ENCODE measurements around the gene TRIAP1. TPM values are rescaled to one million over a fixed set of nuclear protein-coding genes. Genes with fewer than 3 reads are reported as not detected.
A peak's percentile ranks its signal among the peaks of the same experiment; 100 is the strongest.
"Not testable (repeated sequence)": the region's sequence is repeated elsewhere in the genome, so short reads cannot be mapped to it uniquely, and the experiment has no call there.

Gene TRIAP1
- 41.3 and 44.8 TPM in 2 replicates for total RNA-seq (2014; rRNA removed; shearing (Covaris generic))

DNA sequence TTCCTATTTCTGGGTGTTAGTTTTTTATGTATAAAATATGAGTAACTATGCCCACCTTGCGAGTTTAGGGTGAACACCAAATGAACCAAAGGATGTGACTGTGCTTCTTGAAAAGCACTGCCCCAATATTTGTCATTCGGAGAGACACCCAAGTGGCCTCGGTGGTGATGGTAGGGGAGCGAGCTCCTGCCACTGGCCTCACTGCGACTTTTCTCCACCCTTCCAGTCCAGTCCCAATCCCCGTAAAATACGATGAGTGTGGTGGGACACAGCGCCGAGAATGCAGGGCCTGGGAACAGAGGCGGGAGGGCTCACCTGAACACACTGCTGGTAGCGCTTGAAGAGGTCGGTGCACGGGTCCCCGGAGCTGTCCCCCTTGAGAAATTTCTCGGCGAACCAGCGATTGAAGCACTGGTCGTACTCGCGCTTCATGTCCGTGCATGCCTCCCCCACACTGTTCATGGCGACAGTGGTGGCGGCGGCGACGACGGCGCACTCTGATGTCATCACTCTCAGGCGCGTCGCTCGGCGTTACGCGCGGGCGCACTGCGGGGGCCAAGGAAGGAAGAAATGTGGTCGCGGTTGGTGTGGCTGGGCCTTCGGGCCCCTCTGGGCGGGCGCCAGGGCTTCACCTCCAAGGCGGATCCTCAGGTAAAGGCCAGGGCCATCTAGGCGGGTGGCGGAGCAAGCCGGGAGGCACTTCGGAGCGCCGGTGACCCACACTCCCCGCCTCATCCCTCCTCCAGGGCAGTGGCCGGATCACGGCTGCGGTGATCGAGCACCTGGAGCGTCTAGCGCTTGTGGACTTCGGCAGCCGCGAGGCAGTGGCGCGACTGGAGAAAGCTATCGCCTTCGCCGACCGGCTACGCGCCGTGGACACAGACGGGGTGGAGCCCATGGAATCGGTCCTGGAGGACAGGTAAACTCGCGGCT lies at the start of gene TRIAP1, which contains the start of gene GATC:
TSS of gene TRIAP1 (minus strand) at position 474 of the 933 bp plus-strand sequence. CDS start at position 462, 12 bp downstream.
TSS of gene GATC (plus strand) at position 534 of the 933 bp plus-strand sequence. CDS start at position 571, 37 bp downstream.
- H3K27me3 ChIP-seq (replicated peaks) = no peaks in the 10 kb centered on the region
- H3K36me3 ChIP-seq = peaks cover 69% of the 10 kb centered on the region
- peak; percentile 73 to 88 for DNase-seq (ENCODE audit: low read depth in 1 of 2, low spot score in 2 of 2)
- H3K9me3 ChIP-seq (replicated peaks) = no peaks in the 10 kb centered on the region
- H3K27ac ChIP-seq = peak within 1 kb of the TSS; percentile 42
- peak within 1 kb of the TSS; percentile 89 for H3K4me3 ChIP-seq
- H3K4me1 ChIP-seq (replicated peaks) = peaks cover 17% of the 10 kb centered on the region

DNA sequence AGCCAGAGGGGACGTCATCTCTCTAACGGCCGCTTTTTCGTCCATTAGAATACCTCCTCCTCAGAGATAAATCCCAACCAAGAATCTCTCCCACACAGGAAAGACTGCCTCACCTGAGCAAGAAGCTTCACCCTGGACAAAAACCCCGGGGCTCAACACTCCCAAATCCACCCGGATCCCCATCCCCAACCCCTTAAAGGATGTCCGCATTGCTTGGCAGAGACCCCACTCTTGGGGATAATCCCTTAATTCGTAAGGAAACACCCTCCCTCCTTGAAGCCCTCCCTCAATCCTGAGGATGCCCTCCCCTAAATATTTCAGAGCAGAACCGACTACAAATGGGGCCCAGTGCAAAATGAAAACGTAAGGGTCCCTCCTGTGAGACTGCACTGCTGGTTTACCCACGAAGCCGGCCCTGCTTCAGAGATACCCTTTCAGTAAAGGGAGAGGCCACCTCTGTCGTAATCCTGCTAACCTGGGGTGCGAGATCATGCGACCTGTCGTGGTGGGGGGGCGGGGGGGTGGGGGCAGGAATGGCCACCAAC lies 49.1 kb upstream of the TRIAP1 start:
- H3K36me3 ChIP-seq = peaks cover 32% of the 10 kb centered on the region
- DNase-seq (ENCODE audit: low read depth in 1 of 2, low spot score in 2 of 2) = peak in 1 of 2 experiments; percentile 8
- H3K27me3 ChIP-seq (replicated peaks) = no peaks in the 10 kb centered on the region
- peaks cover 16% of the 10 kb centered on the region; the same call in 1 of the 2 replicates for H3K4me1 ChIP-seq (replicated peaks)
- peak overlapping the region; percentile 40 for H3K27ac ChIP-seq
- H3K4me3 ChIP-seq = peak overlapping the region; percentile 57
- H3K9me3 ChIP-seq (replicated peaks) = no peaks in the 10 kb centered on the region

DNA sequence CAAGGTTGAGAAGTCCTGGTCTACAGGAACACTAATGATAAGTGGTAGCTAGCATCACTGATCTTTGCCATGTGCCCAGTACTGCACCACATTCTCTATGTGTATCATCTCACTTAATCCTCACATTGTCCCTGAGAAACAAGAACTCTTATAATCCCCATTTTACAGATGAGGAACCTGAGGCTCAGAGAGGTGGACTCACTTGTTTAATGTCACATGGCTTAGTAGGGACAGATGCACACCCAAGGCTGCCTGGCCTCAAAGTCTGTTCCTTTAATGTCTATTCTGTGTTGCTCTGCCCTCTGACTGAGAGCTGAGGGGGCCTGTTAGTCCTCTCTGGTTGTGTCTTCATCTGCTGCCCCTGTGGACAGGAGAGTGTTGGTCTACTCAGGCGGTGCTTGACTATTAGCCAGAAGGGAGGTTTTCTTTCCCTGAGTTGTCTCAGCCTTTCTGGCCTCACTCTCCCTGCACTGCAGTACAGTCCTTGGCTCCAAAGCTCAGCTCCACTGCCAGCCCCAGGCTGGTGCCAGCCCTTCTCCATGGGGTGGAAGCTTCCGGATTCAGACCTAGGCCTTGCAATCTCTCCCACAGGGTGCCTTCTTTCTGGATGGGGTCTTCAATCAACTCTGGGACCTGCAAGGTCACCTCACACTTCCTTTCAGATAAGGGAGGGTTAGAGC lies 44.8 kb upstream of the TRIAP1 start:
- Histone ChIP-seq H3K9me3 (replicated peaks) (no peaks in the 10 kb centered on the region), H3K4me1 (replicated peaks) (peaks cover 6% of the 10 kb centered on the region; the same call in 1 of the 2 replicates), H3K27me3 (replicated peaks) (no peaks in the 10 kb centered on the region), H3K36me3 (no peaks in the 10 kb centered on the region), H3K4me3 (no peak overlapping the region), H3K27ac (no peak overlapping the region)
- DNase-seq (ENCODE audit: low read depth in 1 of 2, low spot score in 2 of 2) = no peak

DNA sequence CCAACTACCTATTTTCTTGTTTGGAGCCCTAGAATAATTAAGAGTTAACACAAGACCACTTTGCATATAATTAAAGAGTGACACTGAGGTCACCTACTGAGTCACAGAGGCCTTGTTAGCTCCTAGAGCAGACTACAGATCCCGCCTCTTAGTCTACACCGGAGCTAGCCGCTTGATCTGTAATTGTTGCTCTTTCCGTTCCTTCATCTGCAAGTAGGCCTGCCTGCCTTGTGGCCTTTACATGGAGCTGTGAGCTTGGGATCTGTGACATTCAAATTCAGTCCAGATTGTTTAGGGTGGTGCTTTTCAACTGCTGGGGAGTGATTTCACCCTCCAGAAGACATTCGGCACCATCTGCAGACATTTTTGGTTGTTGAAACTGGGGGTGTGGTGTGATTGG lies 44.1 kb upstream of the TRIAP1 start:
- Histone ChIP-seq H3K27ac (no peak overlapping the region), H3K27me3 (replicated peaks) (no peaks in the 10 kb centered on the region), H3K9me3 (replicated peaks) (no peaks in the 10 kb centered on the region), H3K4me1 (replicated peaks) (peaks cover 6% of the 10 kb centered on the region; the same call in 1 of the 2 replicates), H3K36me3 (no peaks in the 10 kb centered on the region), H3K4me3 (no peak overlapping the region)
- DNase-seq (ENCODE audit: low read depth in 1 of 2, low spot score in 2 of 2) = no peak

DNA sequence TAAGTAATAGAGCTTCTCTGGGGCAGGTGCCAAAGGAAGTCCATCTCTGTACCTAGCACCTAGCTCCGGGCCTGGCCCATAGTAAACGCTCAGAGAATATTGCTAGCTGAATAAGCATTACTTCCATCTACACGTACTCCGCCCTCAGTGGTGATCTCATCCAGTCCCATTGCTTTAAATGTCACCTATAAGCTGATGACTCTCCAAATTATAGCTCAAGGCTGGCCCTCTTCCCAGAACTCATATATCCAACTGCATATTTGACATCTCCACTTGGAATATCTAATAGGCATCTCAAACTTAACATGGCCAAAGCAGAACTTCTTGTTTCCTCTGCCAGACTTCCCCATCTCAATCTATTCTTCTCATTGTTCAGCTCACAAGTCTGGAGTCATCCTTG lies 42.8 kb upstream of the TRIAP1 start:
- H3K4me3 ChIP-seq = no peak overlapping the region
- no peak for DNase-seq (ENCODE audit: low read depth in 1 of 2, low spot score in 2 of 2)
- no peaks in the 10 kb centered on the region for H3K36me3 ChIP-seq
- H3K9me3 ChIP-seq (replicated peaks) = no peaks in the 10 kb centered on the region
- H3K27me3 ChIP-seq (replicated peaks) = no peaks in the 10 kb centered on the region
- H3K27ac ChIP-seq = no peak overlapping the region
- H3K4me1 ChIP-seq (replicated peaks) = no peaks in the 10 kb centered on the region

DNA sequence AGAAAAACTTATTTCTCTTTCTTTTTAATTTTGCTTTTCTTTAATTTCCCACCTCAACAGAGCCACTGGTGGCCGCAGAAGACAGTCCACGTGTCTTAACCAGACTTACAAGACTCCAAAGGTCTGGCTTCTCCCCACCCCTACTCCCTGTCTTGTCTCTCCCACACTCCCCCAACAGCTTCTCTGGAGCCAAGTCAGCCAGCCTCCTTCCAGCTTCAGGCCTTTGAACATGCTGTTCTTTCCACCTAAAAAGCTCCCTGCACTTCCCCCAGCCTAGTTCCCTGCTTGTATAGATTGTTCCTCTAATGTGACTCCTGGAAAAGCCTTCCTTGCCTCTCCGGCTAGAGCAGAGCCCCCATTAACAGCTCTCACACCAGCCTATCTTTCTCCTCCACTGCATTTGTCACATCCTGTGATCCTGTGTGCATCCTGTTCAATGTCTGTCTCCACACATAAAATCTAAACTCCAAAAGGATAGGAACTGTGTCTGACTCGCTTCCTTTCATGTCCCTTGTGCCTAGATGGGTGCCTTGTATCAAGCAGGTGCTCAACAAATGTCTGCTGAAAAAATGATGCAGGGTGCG lies 42.0 kb upstream of the TRIAP1 start:
- Histone ChIP-seq H3K27me3 (replicated peaks) (no peaks in the 10 kb centered on the region), H3K36me3 (no peaks in the 10 kb centered on the region), H3K4me3 (no peak overlapping the region), H3K27ac (no peak overlapping the region), H3K9me3 (replicated peaks) (no peaks in the 10 kb centered on the region), H3K4me1 (replicated peaks) (no peaks in the 10 kb centered on the region)
- no peak for DNase-seq (ENCODE audit: low read depth in 1 of 2, low spot score in 2 of 2)

DNA sequence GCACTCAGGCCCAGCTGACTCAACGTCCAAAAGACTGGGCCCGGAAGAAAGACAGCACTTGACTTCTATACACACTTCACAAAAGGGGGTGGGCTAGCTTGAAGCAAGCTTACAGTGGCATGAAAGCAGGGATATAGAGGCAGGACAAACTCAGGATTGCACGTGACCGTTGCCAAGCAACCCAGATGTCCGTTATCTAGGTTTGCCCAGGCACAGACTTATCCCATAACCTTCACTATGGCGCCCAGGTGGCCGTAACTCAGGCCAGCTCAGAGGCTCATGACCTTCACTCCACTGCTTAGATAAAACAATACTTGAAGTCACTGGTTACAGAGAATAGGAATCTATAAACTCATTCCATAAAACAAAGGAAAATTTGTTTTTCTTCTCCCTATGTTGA lies 41.4 kb upstream of the TRIAP1 start:
- H3K4me1 ChIP-seq (replicated peaks); H3K4me3 ChIP-seq; H3K27me3 ChIP-seq (replicated peaks): not testable (repeated sequence)

DNA sequence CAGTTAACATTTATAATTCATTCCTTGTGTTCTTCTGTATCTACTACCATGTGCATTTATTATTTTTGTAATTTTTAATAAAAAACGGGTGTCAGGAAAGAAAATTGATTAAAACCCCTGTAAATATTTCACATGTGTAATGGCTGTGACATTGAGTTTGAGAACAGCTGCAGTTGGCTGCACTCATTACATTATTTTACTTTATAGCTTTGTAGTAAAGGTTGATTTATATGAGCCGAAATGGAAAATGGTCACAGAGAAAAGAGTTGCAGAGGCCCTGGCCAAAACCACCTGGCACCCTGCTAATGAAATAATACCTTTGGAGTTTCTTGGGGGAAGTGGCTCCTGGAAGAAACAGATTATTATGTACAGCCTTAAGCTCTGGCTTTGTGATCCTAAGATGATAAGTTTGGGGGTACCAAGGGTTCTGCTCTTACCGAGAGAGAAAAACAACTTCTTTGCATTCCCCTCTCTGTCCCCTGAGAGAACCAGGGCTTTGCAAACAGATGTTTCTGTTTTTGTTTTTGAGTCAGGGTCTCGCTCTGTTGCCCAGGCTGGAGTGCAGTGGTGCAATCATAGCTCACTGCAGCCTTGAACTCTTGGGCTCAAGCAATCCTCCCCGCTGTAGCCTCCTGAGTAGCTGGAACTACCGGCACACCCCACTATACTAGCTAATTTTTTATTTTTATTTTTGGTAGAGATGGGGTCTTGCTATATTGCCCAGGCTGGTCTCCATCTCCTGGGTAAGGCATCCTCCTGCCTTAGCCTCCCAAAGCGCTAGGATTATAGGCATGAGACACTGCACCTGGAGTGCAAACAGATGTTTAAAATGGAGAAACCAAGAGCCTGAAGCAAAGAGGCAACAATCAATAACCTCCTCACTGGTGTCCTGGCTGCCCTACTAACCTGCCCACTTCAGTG lies 40.0 kb upstream of the TRIAP1 start:
- Histone ChIP-seq H3K27ac (no peak overlapping the region), H3K4me1 (replicated peaks) (no peaks in the 10 kb centered on the region), H3K4me3 (no peak overlapping the region), H3K27me3 (replicated peaks) (no peaks in the 10 kb centered on the region), H3K36me3 (no peaks in the 10 kb centered on the region), H3K9me3 (replicated peaks) (no peaks in the 10 kb centered on the region)
- no peak for DNase-seq (ENCODE audit: low read depth in 1 of 2, low spot score in 2 of 2)

More for the DNA sequence above, 41.4 kb upstream of the TRIAP1 start:
- not testable (repeated sequence) for H3K36me3 ChIP-seq; DNase-seq (ENCODE audit: low read depth in 1 of 2, low spot score in 2 of 2); H3K9me3 ChIP-seq (replicated peaks); H3K27ac ChIP-seq

DNA sequence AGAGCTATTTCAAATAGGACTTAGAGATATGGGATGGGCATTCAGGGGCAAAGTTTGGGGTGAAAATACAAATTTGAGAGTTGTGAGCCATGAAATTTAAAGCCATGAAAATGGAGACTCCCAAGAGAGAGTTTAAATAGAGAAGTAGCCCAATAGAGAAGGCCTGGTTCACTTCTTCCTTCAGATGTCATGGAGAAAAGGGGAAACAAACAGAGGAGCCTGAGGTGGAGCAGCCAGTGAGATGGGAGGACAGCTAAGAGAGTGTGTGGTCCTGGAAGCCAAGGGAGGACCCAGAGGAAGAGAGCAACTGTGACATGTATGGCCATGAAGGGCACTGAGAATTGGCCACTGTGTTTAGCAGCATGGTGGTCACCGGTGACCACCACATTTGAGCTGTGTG lies 37.4 kb upstream of the TRIAP1 start:
- H3K4me3 ChIP-seq = no peak overlapping the region
- H3K9me3 ChIP-seq (replicated peaks) = no peaks in the 10 kb centered on the region
- no peaks in the 10 kb centered on the region for H3K4me1 ChIP-seq (replicated peaks)
- no peaks in the 10 kb centered on the region for H3K36me3 ChIP-seq
- no peak overlapping the region for H3K27ac ChIP-seq
- no peaks in the 10 kb centered on the region for H3K27me3 ChIP-seq (replicated peaks)
- no peak for DNase-seq (ENCODE audit: low read depth in 1 of 2, low spot score in 2 of 2)

DNA sequence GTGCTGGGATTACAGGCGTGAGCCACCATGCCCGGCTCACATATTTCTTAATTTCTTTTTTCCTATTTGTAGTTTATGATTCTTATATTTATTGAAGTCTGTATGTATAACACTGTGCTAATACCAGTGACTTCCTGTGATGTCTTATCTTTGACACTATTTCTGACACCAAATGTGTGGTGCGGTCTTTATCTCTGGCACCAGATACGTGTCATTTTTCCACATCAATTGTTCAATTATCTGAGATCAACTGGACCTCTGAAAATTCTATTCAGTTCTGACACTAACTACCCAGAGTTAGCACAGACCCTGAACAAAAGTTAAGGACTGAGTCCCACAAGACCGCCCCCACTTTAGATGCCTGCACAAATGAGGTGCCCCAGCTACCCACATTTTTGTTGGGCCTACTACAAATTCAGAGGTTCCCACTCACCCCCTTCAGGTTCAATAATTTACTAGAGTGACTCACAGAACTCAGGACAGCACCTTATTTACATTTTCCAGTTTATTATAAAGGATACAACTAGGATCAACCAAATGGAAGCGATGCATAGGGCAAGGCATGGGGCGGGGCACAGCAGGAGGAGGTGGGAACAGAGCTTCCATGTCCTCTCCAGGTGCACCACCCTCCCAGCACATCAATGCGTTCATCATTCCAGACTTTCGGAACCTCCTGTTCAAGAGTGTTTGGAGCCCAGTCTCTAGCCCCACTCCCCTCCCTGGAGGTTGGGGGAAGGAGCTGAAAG lies 35.0 kb upstream of the TRIAP1 start:
- Histone ChIP-seq H3K36me3 (no peaks in the 10 kb centered on the region), H3K4me1 (replicated peaks) (no peaks in the 10 kb centered on the region), H3K9me3 (replicated peaks) (no peaks in the 10 kb centered on the region), H3K27me3 (replicated peaks) (no peaks in the 10 kb centered on the region), H3K27ac (no peak overlapping the region), H3K4me3 (no peak overlapping the region)
- no peak for DNase-seq (ENCODE audit: low read depth in 1 of 2, low spot score in 2 of 2)

DNA sequence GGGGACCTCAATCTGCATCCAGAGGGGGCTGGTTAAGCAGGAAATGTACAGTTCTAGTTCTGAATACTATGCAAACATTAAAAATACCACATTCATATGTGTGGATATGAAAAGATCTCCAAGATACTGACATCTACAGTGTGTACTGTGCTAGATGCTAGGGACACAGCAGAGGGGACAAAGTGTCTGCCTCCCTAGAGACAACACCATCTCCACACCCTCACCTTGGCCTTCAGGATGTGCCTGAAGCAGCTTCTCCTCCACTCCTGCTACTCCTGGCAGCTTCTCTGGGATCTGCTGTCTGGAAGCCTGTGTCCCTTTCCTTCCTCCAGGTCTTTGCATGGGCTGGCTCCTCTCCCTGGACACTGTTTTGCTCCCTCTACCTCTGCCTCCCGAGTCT lies 34.0 kb upstream of the TRIAP1 start:
- no peaks in the 10 kb centered on the region for H3K27me3 ChIP-seq (replicated peaks)
- no peak for DNase-seq (ENCODE audit: low read depth in 1 of 2, low spot score in 2 of 2)
- H3K9me3 ChIP-seq (replicated peaks) = no peaks in the 10 kb centered on the region
- H3K4me1 ChIP-seq (replicated peaks) = no peaks in the 10 kb centered on the region
- H3K36me3 ChIP-seq = no peaks in the 10 kb centered on the region
- H3K27ac ChIP-seq = no peak overlapping the region
- no peak overlapping the region for H3K4me3 ChIP-seq

DNA sequence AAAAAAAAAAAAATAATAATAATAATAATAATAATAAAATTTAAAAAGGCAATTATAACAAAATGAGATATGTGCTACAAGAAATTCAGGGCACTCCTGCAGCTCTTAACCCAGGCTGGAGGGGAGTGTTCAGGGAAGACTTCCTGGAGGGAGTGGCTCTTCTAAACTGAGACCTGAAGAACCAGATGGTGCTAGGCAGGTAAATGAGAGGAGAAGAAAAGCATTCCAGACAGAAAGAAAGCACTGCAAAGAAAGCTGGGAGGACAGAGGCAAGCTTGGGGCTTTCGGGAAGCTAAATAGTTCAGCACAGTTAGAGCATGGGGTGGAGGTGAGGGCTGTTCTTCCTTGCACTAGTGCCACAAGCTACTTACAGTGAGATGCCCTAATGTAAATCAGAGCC lies 33.3 kb upstream of the TRIAP1 start:
- Histone ChIP-seq H3K4me1 (replicated peaks) (no peaks in the 10 kb centered on the region), H3K36me3 (no peaks in the 10 kb centered on the region), H3K9me3 (replicated peaks) (no peaks in the 10 kb centered on the region), H3K27ac (no peak overlapping the region), H3K27me3 (replicated peaks) (no peaks in the 10 kb centered on the region), H3K4me3 (no peak overlapping the region)
- DNase-seq (ENCODE audit: low read depth in 1 of 2, low spot score in 2 of 2) = no peak
